Sigmoid colon (tissue), 4 donors: ENCODE results near the gene FAM3A.

Experiments used
- CTCF ChIP-seq, 4 experiments: fragments of 450-650 bp in 3 of 4; fragments of 200-600 bp in 1 of 4; IDR thresholded peaks; one replicate each; pipeline ENCODE4 v1.5.1; 2016 to 2019; ENCODE audit warnings: antibody characterized with exemption in 4 of 4, mild to moderate bottlenecking in 3 of 4, moderate library complexity in 2 of 4
- EP300 ChIP-seq, 4 donors: sonication (generic); formaldehyde crosslinking; IDR thresholded peaks; one replicate each; pipeline ENCODE4 v1.6.1; 2017; ENCODE audit warnings: antibody characterized with exemption in 4 of 4

- TF ChIP-seq CTCF (IDR thresholded peaks at IDR 0.05) (no peak), EP300 (IDR thresholded peaks at IDR 0.05) (no peak)
Observed at GRCh38 chrX:154465601-154466000, 50.4 kb downstream of the FAM3A start.
